AG04450 (cell line): Measurements from ENCODE around the gene ZNF469. TPM values are rescaled to one million over a fixed set of nuclear protein-coding genes. Genes with fewer than 3 reads are reported as not detected.

Source experiments
- CTCF ChIA-PET: fragments of 300-600, 350-600 bp; formaldehyde crosslinking; extraction: SDS; loops from one replicate; lab custom pipeline; 2022; ENCODE audit warnings: antibody characterized with exemption, inconsistent platforms; lab: Charles Lee
- POLR2A ChIA-PET: fragments of 350-600 bp; formaldehyde crosslinking; extraction: SDS; loops from one replicate; lab custom pipeline; 2021; ENCODE audit warnings: antibody characterized with exemption, inconsistent platforms; lab: Yijun Ruan, JAX
- DNase-seq: peaks from one replicate; pipeline ENCODE4 v3.0.0-alpha.2; 2011; ENCODE audit warnings: low read depth, low spot score
- H3K27ac ChIP-seq: one replicate; pipeline ENCODE4 v1.5.1; 2012; ENCODE audit warnings: low read depth, low read length, control low read depth
- H3K27me3 ChIP-seq: one replicate; pipeline ENCODE4 v1.6.0; 2012; ENCODE audit warnings: low read length; ENCODE audit not compliant: control insufficient read depth, insufficient read depth
- H3K4me3 ChIP-seq: 2 replicates; pipeline ENCODE4 v1.5.1; 2011; ENCODE audit warnings: mild to moderate bottlenecking, low read depth, low read length, control low read depth
- H3K9me3 ChIP-seq: 2 replicates; pipeline ENCODE4 v1.5.1; 2012; ENCODE audit warnings: low read length; ENCODE audit not compliant: control insufficient read depth, insufficient read depth
- polyA plus RNA-seq: library from polyadenylated mRNA; depleted of rRNA; stranded (reverse); fragments of >200 nt; gene quantifications from 2 replicates; pipeline ENCODE4 v1.2.3, GENCODE V29; 2011
- TF ChIP-seq, protein P1 (sequence below): IDR thresholded peaks from 2 replicates; pipeline ENCODE4 v1.5.1; 2011; ENCODE audit warnings: low read depth, low read length, control low read depth, inconsistent platforms

ZNF469 gene
- polyA plus RNA-seq, 1 experiment: 2.2 TPM

DNA sequence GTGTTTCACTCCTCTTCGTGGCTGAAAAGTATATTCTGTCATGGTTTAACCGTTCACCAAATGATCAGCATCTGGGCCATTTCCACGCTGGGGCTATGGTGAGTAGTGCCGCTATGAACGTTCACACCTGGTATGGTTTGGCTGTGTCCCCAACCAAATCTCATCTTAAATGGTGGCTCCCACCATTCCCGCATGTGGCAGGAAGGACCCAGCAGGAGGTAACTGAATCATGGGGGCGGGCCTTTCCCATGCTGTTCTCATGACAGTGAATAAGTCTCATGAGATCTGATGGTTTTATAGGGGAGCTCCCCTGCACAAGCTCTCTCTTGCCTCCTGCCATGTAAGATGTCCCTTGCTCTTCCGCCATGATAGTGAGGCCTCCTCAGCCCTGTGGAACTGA, 45.7 kb upstream of the ZNF469 start:
- ChIA-PET POLR2A (no interaction called here), CTCF (no interaction called here)
- peaks cover 8% of the 10 kb centered on the region for H3K9me3 ChIP-seq
- H3K27me3 ChIP-seq: no peaks in the 10 kb centered on the region
- no peak overlapping the region for H3K4me3 ChIP-seq
- H3K27ac ChIP-seq: no peak overlapping the region
- TF ChIP-seq, protein P1, sequence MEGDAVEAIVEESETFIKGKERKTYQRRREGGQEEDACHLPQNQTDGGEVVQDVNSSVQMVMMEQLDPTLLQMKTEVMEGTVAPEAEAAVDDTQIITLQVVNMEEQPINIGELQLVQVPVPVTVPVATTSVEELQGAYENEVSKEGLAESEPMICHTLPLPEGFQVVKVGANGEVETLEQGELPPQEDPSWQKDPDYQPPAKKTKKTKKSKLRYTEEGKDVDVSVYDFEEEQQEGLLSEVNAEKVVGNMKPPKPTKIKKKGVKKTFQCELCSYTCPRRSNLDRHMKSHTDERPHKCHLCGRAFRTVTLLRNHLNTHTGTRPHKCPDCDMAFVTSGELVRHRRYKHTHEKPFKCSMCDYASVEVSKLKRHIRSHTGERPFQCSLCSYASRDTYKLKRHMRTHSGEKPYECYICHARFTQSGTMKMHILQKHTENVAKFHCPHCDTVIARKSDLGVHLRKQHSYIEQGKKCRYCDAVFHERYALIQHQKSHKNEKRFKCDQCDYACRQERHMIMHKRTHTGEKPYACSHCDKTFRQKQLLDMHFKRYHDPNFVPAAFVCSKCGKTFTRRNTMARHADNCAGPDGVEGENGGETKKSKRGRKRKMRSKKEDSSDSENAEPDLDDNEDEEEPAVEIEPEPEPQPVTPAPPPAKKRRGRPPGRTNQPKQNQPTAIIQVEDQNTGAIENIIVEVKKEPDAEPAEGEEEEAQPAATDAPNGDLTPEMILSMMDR: no peak
- DNase-seq: no peak

GRCh38 chr16:88337538-88337937, 45.2 kb upstream of the ZNF469 start:
- ChIA-PET CTCF (no interaction called here), POLR2A (no interaction called here)
- TF ChIP-seq, protein P1: no peak
- Histone ChIP-seq H3K4me3 (no peak overlapping the region), H3K27ac (no peak overlapping the region), H3K9me3 (peaks cover 13% of the 10 kb centered on the region), H3K27me3 (no peaks in the 10 kb centered on the region)
- no peak for DNase-seq

DNA sequence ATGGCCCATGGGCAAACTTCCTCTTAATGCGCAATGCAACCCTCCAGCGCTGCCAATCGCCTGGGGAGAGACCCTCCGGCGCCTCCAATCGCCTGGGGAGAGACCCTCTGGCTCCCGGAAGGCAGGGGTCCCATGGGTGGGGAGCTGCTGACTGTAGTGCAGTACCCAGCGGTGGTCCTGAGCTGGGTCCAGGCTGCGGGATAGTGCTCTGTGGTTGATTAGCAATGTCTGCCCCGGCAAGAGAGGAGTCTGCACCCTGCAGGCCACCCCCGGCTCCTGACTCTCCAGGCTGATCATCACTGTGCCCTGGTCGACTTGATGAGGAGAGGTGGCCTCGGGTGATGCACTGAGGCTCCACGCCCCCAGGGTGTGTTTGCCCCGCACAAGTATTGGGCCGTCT, 44.6 kb upstream of the ZNF469 start:
- Histone ChIP-seq H3K27ac (no peak overlapping the region), H3K9me3 (peaks cover 19% of the 10 kb centered on the region), H3K27me3 (no peaks in the 10 kb centered on the region), H3K4me3 (no peak overlapping the region)
- POLR2A ChIA-PET: no interaction called here
- TF ChIP-seq, protein P1: no peak
- CTCF ChIA-PET: no interaction called here
- DNase-seq: no peak

- no peaks in the 10 kb centered on the region for H3K27me3 ChIP-seq
- DNase-seq: no peak
- H3K9me3 ChIP-seq: peaks cover 27% of the 10 kb centered on the region
- no peak overlapping the region for H3K4me3 ChIP-seq
- ChIA-PET CTCF (no interaction called here), POLR2A (no interaction called here)
- H3K27ac ChIP-seq: no peak overlapping the region
- TF ChIP-seq, protein P1: no peak
These were observed 43.9 kb upstream of the ZNF469 start for GRCh38 chr16:88338896-88339295.

DNA sequence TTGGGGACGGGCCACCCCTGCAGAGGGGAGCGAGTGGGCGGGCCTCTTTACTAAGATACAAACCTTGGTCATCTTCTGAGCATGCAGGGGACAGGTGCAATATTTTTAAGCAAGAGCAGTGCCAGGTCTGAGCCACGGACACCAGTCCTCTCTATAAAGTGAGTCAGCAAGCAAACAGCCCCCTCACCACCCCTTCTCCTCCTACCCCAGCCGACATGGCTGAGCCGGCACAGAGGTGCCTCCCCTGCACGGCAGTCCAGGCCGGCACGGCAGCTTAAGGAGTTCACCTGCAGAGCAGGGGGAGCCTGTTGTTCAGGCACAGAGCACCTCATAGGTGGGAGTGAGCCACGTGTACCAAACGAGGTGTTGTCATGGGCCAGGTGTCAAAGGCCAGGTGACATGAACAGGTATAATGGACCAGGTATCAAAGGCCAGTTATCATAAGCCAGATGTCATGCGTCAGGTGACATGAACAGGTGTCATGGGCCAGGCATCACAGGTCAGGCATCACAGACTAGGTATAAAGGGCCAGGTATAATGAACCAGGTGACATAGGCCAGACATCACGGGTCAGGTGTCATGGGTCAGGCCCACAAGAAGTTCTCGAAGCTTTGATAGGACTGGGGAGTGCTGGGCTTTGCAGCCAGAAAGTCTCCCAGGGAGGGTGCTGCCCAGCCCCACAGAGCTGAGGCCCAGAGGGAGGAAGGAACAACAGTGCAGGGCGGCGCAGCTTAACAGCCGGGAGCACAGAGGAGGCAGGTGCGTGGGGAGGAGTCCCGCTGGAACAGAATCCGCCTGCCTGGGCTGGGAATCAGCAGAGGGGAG, 42.6 kb upstream of the ZNF469 start:
- ChIA-PET CTCF (no interaction called here), POLR2A (no interaction called here)
- Histone ChIP-seq H3K9me3 (peaks cover 32% of the 10 kb centered on the region), H3K27me3 (no peaks in the 10 kb centered on the region), H3K27ac (no peak overlapping the region), H3K4me3 (no peak overlapping the region)
- DNase-seq: no peak
- TF ChIP-seq, protein P1: no peak
